Stomach (tissue), 19 donors: Measurements from ENCODE around the gene NPY5R. TPM values are rescaled to one million over a fixed set of nuclear protein-coding genes. Genes with fewer than 3 reads are reported as not detected.
A peak's percentile ranks its signal among the peaks of the same experiment; 100 is the strongest.

Experiments used
- DNase-seq, 2 donors: peaks; one replicate each; pipeline versions ENCODE4 v3.0.0 to v3.0.0-alpha.2; 2013 to 2019
- H3K27ac ChIP-seq, 5 donors: fragments of 200-600 bp in 4 of 5; sonication (generic) in 4 of 5; one replicate each; pipeline ENCODE4 v1.5.1; 2013 to 2019; ENCODE audit warnings: mild to moderate bottlenecking in 1 of 5, moderate library complexity in 1 of 5
- H3K27me3 ChIP-seq, 3 donors: fragments of 200-600 bp; sonication (generic); one replicate each; pipeline ENCODE4 v1.5.1; 2017 to 2019; ENCODE audit warnings: mixed run types in 1 of 3
- H3K36me3 ChIP-seq, 4 donors: fragments of 200-600 bp; sonication (generic); 1 replicate in 3 of 4; 2 replicates in 1 of 4; pipeline ENCODE4 v1.5.1; 2016 to 2019
- H3K4me1 ChIP-seq, 4 donors: fragments of 200-600 bp; sonication (generic); one replicate each; pipeline ENCODE4 v1.5.1; 2016 to 2019
- H3K4me3 ChIP-seq, 4 donors: fragments of 200-600 bp; sonication (generic) in 3 of 4; one replicate each; pipeline ENCODE4 v1.5.1; 2016 to 2019; ENCODE audit warnings: mild to moderate bottlenecking in 1 of 4
- H3K9me3 ChIP-seq, 4 donors: fragments of 200-600 bp; sonication (generic); one replicate each; pipeline ENCODE4 v1.5.1; 2016 to 2019
- CTCF ChIP-seq, 7 experiments: fragments of 450-650 bp in 4 of 7; fragments of 200-600 bp in 3 of 7; sonication (generic) in 3 of 7; IDR thresholded peaks; one replicate each; pipeline ENCODE4 v1.5.1; 2016 to 2019; ENCODE audit warnings: antibody characterized with exemption in 7 of 7, control low read depth in 2 of 7, mild to moderate bottlenecking in 1 of 7
- EP300 ChIP-seq: sonication (generic); formaldehyde crosslinking; IDR thresholded peaks from one replicate; pipeline ENCODE4 v1.6.1; 2017; ENCODE audit warnings: antibody characterized with exemption
- POLR2A ChIP-seq, 4 donors: fragments of 450-650 bp; IDR thresholded peaks; one replicate each; pipeline ENCODE4 v1.6.1; 2016; ENCODE audit warnings: antibody characterized with exemption in 4 of 4, control low read depth in 2 of 4, mild to moderate bottlenecking in 1 of 4, moderate library complexity in 1 of 4
- POLR2AphosphoS5 ChIP-seq, 3 donors: sonication (generic); formaldehyde crosslinking; IDR thresholded peaks; one replicate each; pipeline ENCODE4 v1.6.1; 2016; ENCODE audit warnings: antibody characterized with exemption in 3 of 3
- WGBS, 5 donors: extraction: QIAGEN DNeasy Blood & Tissue Kit in 3 of 5; methylation state at CpG; one replicate each; pipeline versions ENCODE4 v1.1.5 to v1.1.7; 2013 to 2018; 5-methylcytosine and 5-hydroxymethylcytosine counted together
- intact Hi-C: fragments of 100-400 bp; cut with DNase I; formaldehyde crosslinking; loops from one replicate; pipeline ENCODE4 v1.15.1; 2023; ENCODE audit warnings: low total_unique reads
- long read RNA-seq, 10 donors: transcript quantifications; one replicate each; lab custom pipeline, GENCODE V29; 2026
- polyA plus RNA-seq, 3 donors: library from polyadenylated mRNA; stranded (reverse); fragments of 200-250 nt; gene quantifications; one replicate each; pipeline ENCODE4 v1.2.3, GENCODE V29; 2013
- total RNA-seq, 5 donors: library from RNA; depleted of rRNA; stranded (reverse); fragments of >200 nt; gene quantifications; one replicate each; pipeline versions ENCODE4 v1.1.0 to v1.2.3, GENCODE V29; 2014 to 2016
- donor health status: healthy with polysubstance abuse.
- donor health status: Bipolar disorder and iron deficiency.
- donor health status: healthy.

The NPY5R gene
- total RNA-seq: under 1 TPM in 1 of 5 donors, not detected in 4; 0.55 TPM
- not detected for polyA plus RNA-seq
- long read RNA-seq, donor 1, partial matches to known transcripts: 0 of 1 reads
- long read RNA-seq, donor 1, other reads (novel, unspliced or antisense): 0 of 1 reads
- long read RNA-seq, donor 2: 0 reads
- long read RNA-seq, donor 3, partial matches to known transcripts: 0 of 1 reads
- long read RNA-seq, donor 3, other reads (novel, unspliced or antisense): 0 of 1 reads
- long read RNA-seq, donor 4: 0 reads
- long read RNA-seq, donor 5: 0 reads
- long read RNA-seq, donor 6: 0 reads
- long read RNA-seq, donor 7, partial matches to known transcripts: 0 of 1 reads
- long read RNA-seq, donor 7, other reads (novel, unspliced or antisense): 0 of 1 reads
- long read RNA-seq, donor 8: 0 reads
- long read RNA-seq, donor 9: 0 reads
- long read RNA-seq, donor 10: 0 reads

GRCh38 chr4:163343604-163344146 is at the start of gene NPY5R:
TSS of gene NPY5R (plus strand) at chr4:163343892. CDS start at chr4:163350274, 6,382 bp downstream.
- intact Hi-C loops: no loop called here
- H3K27me3 ChIP-seq: peaks cover 6 to 62% (median 32%) of the 10 kb centered on the region in 3 donors
- TF ChIP-seq POLR2AphosphoS5 (IDR thresholded peaks at IDR 0.05) (no peak), POLR2A (IDR thresholded peaks at IDR 0.05) (no peak), CTCF (IDR thresholded peaks at IDR 0.05) (no peak), EP300 (no peak)
- H3K4me3 ChIP-seq: peak within 1 kb of the TSS; percentile 37 to 52 (median 39)
- peaks cover 12 to 20% (median 17%) of the 10 kb centered on the region in 4 donors for H3K4me1 ChIP-seq
- H3K36me3 ChIP-seq: no peaks in the 10 kb centered on the region
- DNase-seq: no peak
- 2 to 5% (median 3%) methylated on average over 6 to 55 of the region's 55 CpGs for WGBS, 5 donors
- no peaks in the 10 kb centered on the region for H3K9me3 ChIP-seq
- peak within 1 kb of the TSS in 2 of 5 donors; percentile 2 to 41 for H3K27ac ChIP-seq

- no peak for DNase-seq
- Histone ChIP-seq H3K4me1 (no peaks in the 10 kb centered on the region), H3K27me3 (no peaks in the 10 kb centered on the region), H3K36me3 (no peaks in the 10 kb centered on the region), H3K4me3 (no peak overlapping the region), H3K27ac (no peak overlapping the region), H3K9me3 (no peaks in the 10 kb centered on the region)
- intact Hi-C loops: no loop called here
- no peak for TF ChIP-seq POLR2A (IDR thresholded peaks at IDR 0.05)
- no peak for TF ChIP-seq EP300
- no peak for TF ChIP-seq POLR2AphosphoS5 (IDR thresholded peaks at IDR 0.05)
- no peak for TF ChIP-seq CTCF (IDR thresholded peaks at IDR 0.05)
- 69 to 81% (median 76%) methylated on average over 3 of the region's 3 CpGs for WGBS, 5 donors
Measured at GRCh38 chr4:163295138-163295537, 48.6 kb upstream of the NPY5R start.

GRCh38 chr4:163300445-163300844 is 43.2 kb upstream of the NPY5R start:
- no peak for DNase-seq
- no peaks in the 10 kb centered on the region for H3K9me3 ChIP-seq
- no peaks in the 10 kb centered on the region for H3K4me1 ChIP-seq
- TF ChIP-seq POLR2A (IDR thresholded peaks at IDR 0.05) (no peak), POLR2AphosphoS5 (IDR thresholded peaks at IDR 0.05) (no peak), EP300 (no peak), CTCF (IDR thresholded peaks at IDR 0.05) (no peak)
- H3K36me3 ChIP-seq: no peaks in the 10 kb centered on the region
- H3K27ac ChIP-seq: no peak overlapping the region
- no peak overlapping the region for H3K4me3 ChIP-seq
- intact Hi-C loops: no loop called here
- WGBS, 5 donors: 39 to 55% (median 51%) methylated on average over 3 of the region's 3 CpGs
- no peaks in the 10 kb centered on the region for H3K27me3 ChIP-seq

- DNase-seq: no peak
- H3K36me3 ChIP-seq: no peaks in the 10 kb centered on the region
- TF ChIP-seq CTCF (IDR thresholded peaks at IDR 0.05): no peak
- no peak for TF ChIP-seq EP300
- no peak for TF ChIP-seq POLR2A (IDR thresholded peaks at IDR 0.05)
- TF ChIP-seq POLR2AphosphoS5 (IDR thresholded peaks at IDR 0.05): no peak
- 84 to 95% (median 92%) methylated on average over 2 of the region's 2 CpGs for WGBS, 5 donors
- no peaks in the 10 kb centered on the region for H3K4me1 ChIP-seq
- intact Hi-C loops: no loop called here
- H3K4me3 ChIP-seq: no peak overlapping the region
- no peaks in the 10 kb centered on the region for H3K27me3 ChIP-seq
- H3K27ac ChIP-seq: no peak overlapping the region
- no peaks in the 10 kb centered on the region for H3K9me3 ChIP-seq
Measured at GRCh38 chr4:163303069-163303468, 40.6 kb upstream of the NPY5R start.
